Cardiac septum (tissue), 1 donor: ENCODE measurements around the gene PTPRN. TPM values are rescaled to one million over a fixed set of nuclear protein-coding genes. Genes with fewer than 3 reads are reported as not detected.
"Not testable (repeated sequence)": the region's sequence is repeated elsewhere in the genome, so short reads cannot be mapped to it uniquely, and the experiment has no call there.

ENCODE experiments used
- DNase-seq: peaks from one replicate; pipeline ENCODE4 v3.0.0-alpha.2; 2020; ENCODE audit warnings: low spot score
- intact Hi-C: fragments of 100-400 bp; cut with DNase I; formaldehyde crosslinking; loops from one replicate; pipeline ENCODE4 v1.14.0; 2022
- total RNA-seq: library from RNA; stranded (reverse); fragmentation: NEBNext Ultra II Directional; extraction: Animal tissue kit (Norgen Biotek cat#: 25700); gene quantifications from one replicate; pipeline ENCODE4 v1.2.1, GENCODE V29; 2021
- donor health status: DM: no; HTN: no; CAD: no.

PTPRN gene
- total RNA-seq, 1 donor from 2014 or later: 0.97 TPM

- intact Hi-C loops, DNase-seq: not testable (repeated sequence)
These were observed 3.6 kb upstream of the PTPRN start for GRCh38 chr2:219312683-219313263.

GRCh38 chr2:219308142-219309101 lies 779 bp downstream of the PTPRN start:
- DNase-seq: peak; percentile 75
- intact Hi-C loops: loop anchor here (5.0 kb wide), 1 partner anchor 41 kb away; no protein-coding TSS in a partner anchor

- no peak for DNase-seq
- intact Hi-C loops: loop anchor here (5.0 kb wide), 1 partner anchor 39 kb away; no protein-coding TSS in a partner anchor
These were observed 3.2 kb downstream of the PTPRN start for GRCh38 chr2:219306047-219306446.

GRCh38 chr2:219304223-219304622 lies 5.0 kb downstream of the PTPRN start:
- intact Hi-C loops: loop anchor here (5.0 kb wide), 1 partner anchor 247 kb away; no protein-coding TSS in a partner anchor
- no peak for DNase-seq

- intact Hi-C loops: loop anchor here (5.0 kb wide), 1 partner anchor 245 kb away; no protein-coding TSS in a partner anchor
- peak; percentile 74 for DNase-seq
These were observed 6.7 kb downstream of the PTPRN start for GRCh38 chr2:219302412-219302968.

- DNase-seq: peak; percentile 39
- intact Hi-C loops: loop anchor here (5.0 kb wide), 1 partner anchor 243 kb away; no protein-coding TSS in a partner anchor
These were observed 9.2 kb downstream of the PTPRN start for GRCh38 chr2:219300022-219300421.

GRCh38 chr2:219299372-219299760 lies 9.8 kb downstream of the PTPRN start:
- DNase-seq: no peak
- intact Hi-C loops: loop anchor here (5.0 kb wide), 1 partner anchor 72 kb away; the partner anchor contains the start of genes ANKZF1 and ATG9A

GRCh38 chr2:219298759-219299371 lies 10.3 kb downstream of the PTPRN start:
- intact Hi-C loops: loop anchor here (5.0 kb wide), 1 partner anchor 72 kb away; the partner anchor contains the start of genes ANKZF1 and ATG9A

GRCh38 chr2:219297766-219298456 lies 11.3 kb downstream of the PTPRN start:
- intact Hi-C loops: loop anchor here (5.0 kb wide), 1 partner anchor 71 kb away; the partner anchor contains the start of genes ANKZF1 and ATG9A

More at GRCh38 chr2:219298759-219299371, 10.3 kb downstream of the PTPRN start:
- DNase-seq: peak; percentile 93

GRCh38 chr2:219296631-219297391 lies 12.4 kb downstream of the PTPRN start:
- peak; percentile 67 for DNase-seq
- intact Hi-C loops: loop anchor here (5.0 kb wide), 1 partner anchor 70 kb away; the partner anchor contains the start of genes ANKZF1 and ATG9A

More at GRCh38 chr2:219297766-219298456, 11.3 kb downstream of the PTPRN start:
- DNase-seq: peak; percentile 73

GRCh38 chr2:219296142-219296541 lies 13.1 kb downstream of the PTPRN start:
- intact Hi-C loops: loop anchor here (5.0 kb wide), 1 partner anchor 69 kb away; the partner anchor contains the start of genes ANKZF1 and ATG9A
- DNase-seq: peak; percentile 41

GRCh38 chr2:219294356-219295351 lies 14.5 kb downstream of the PTPRN start:
- intact Hi-C loops: loop anchor here (1.0 to 5.0 kb wide), 5 partner anchors 17 to 134 kb away; partner anchors contain the start of genes ANKZF1, ATG9A, CNPPD1 and GLB1L
- peak; percentile 97 for DNase-seq

- intact Hi-C loops: loop anchor here (1.0 to 5.0 kb wide), 3 partner anchors 16 to 117 kb away; partner anchors contain the start of genes CNPPD1, GLB1L and STK16
- peak; percentile 17 for DNase-seq
These were observed 15.4 kb downstream of the PTPRN start for GRCh38 chr2:219293736-219294231.

- intact Hi-C loops: loop anchor here (5.0 kb wide), 1 partner anchor 45 kb away; the partner anchor contains the start of genes GLB1L and STK16
- DNase-seq: no peak
These were observed 16.6 kb downstream of the PTPRN start for GRCh38 chr2:219292616-219293015.

- intact Hi-C loops: loop anchor here (5.0 kb wide), 1 partner anchor 45 kb away; the partner anchor contains the start of genes GLB1L and STK16
- DNase-seq: no peak
These were observed 17.2 kb downstream of the PTPRN start for GRCh38 chr2:219291910-219292490.
